OCI-LY3 (cell line): ENCODE data around the gene SLC5A6.
A peak's percentile ranks its signal among the peaks of the same experiment; 100 is the strongest.

Experiments used
- H2AFZ ChIP-seq: fragments of 200-600, 300-600 bp; shearing (Covaris generic); 2 replicates; pipeline ENCODE4 v1.6.0; 2014; ENCODE audit warnings: antibody characterized with exemption, low read depth, low read length
- H3K27ac ChIP-seq: fragments of 200-600, 300-600 bp; sonication (generic); 2 replicates; pipeline ENCODE4 v1.5.1; 2014; ENCODE audit warnings: mild to moderate bottlenecking, low read length, moderate library complexity, mixed read lengths
- H3K27me3 ChIP-seq: fragments of 200-600, 300-600 bp; sonication (generic); 2 replicates; pipeline ENCODE4 v1.6.1; 2014; ENCODE audit warnings: low read depth, low read length, mixed read lengths
- H3K36me3 ChIP-seq: fragments of 200-600, 300-600 bp; sonication (generic); replicated peaks from 2 replicates; pipeline ENCODE3; 2014; ENCODE audit warnings: low read depth, low read length, mixed read lengths
- H3K4me1 ChIP-seq: fragments of 300-600, 200-600 bp; sonication (generic); 2 replicates; pipeline ENCODE4 v1.6.1; 2014; ENCODE audit warnings: low read length, mixed read lengths
- H3K4me2 ChIP-seq: fragments of 200-600, 300-600 bp; sonication (generic); 2 replicates; pipeline ENCODE4 v1.6.1; 2014; ENCODE audit warnings: low read length, mixed read lengths
- H3K4me3 ChIP-seq: fragments of 300-600, 200-600 bp; sonication (generic); 2 replicates; pipeline ENCODE4 v1.5.1; 2014; ENCODE audit warnings: antibody characterized with exemption, mild to moderate bottlenecking, low read length, moderate library complexity
- H3K79me2 ChIP-seq: fragments of 300-600, 200-600 bp; shearing (Covaris generic); 2 replicates; pipeline ENCODE4 v1.6.1; 2014; ENCODE audit warnings: mild to moderate bottlenecking, low read length, mixed read lengths
- H3K9ac ChIP-seq: fragments of 300-600, 200-600 bp; shearing (Covaris generic); 2 replicates; pipeline ENCODE4 v1.6.0; 2014; ENCODE audit warnings: mild to moderate bottlenecking, low read length, moderate library complexity
- H3K9me3 ChIP-seq: fragments of 200-600, 300-600 bp; shearing (Covaris generic); 2 replicates; pipeline ENCODE4 v1.6.1; 2014; ENCODE audit warnings: low read length, mixed read lengths; ENCODE audit not compliant: insufficient read depth
- H4K20me1 ChIP-seq: fragments of 200-600, 300-600 bp; sonication (generic); 2 replicates; pipeline ENCODE4 v1.6.1; 2016; ENCODE audit warnings: low read length, mixed read lengths; ENCODE audit not compliant: insufficient read depth
- EZH2phosphoT487 ChIP-seq: fragments of 200-600 bp; shearing (Covaris generic); IDR thresholded peaks from 2 replicates; pipeline ENCODE4 v1.6.1; 2018; ENCODE audit warnings: antibody characterized with exemption, mixed run types, low read depth
- TF ChIP-seq, protein P1 (sequence below): fragments of 200-600, 300-600 bp; sonication (generic); IDR thresholded peaks from 2 replicates; pipeline ENCODE4 v1.5.1; 2014; ENCODE audit warnings: antibody characterized with exemption, low read length, low read depth

SLC5A6 gene

DNA sequence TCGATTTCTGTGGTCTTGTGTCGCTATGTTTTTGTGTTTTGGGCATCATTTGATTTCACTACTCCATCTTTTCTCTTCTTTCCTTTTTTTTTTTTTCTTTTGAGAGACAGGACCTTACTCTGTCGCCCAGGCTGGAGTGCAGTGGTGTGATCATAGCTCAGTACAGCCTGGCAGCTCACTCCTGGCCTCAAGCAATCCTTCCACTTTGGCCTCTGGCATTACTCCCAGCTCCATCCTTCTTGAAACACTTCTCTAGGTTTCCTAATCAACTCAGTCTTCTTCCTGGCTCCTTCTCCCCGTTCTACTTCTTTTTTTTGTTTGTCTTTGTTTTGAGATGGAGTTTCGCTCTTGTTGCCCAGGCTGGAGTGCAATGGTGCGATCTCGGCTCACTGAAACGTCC lies 36.7 kb downstream of the SLC5A6 start:
- H3K4me3 ChIP-seq = no peak overlapping the region
- H3K9me3 ChIP-seq = no peaks in the 10 kb centered on the region
- TF ChIP-seq, protein P1, sequence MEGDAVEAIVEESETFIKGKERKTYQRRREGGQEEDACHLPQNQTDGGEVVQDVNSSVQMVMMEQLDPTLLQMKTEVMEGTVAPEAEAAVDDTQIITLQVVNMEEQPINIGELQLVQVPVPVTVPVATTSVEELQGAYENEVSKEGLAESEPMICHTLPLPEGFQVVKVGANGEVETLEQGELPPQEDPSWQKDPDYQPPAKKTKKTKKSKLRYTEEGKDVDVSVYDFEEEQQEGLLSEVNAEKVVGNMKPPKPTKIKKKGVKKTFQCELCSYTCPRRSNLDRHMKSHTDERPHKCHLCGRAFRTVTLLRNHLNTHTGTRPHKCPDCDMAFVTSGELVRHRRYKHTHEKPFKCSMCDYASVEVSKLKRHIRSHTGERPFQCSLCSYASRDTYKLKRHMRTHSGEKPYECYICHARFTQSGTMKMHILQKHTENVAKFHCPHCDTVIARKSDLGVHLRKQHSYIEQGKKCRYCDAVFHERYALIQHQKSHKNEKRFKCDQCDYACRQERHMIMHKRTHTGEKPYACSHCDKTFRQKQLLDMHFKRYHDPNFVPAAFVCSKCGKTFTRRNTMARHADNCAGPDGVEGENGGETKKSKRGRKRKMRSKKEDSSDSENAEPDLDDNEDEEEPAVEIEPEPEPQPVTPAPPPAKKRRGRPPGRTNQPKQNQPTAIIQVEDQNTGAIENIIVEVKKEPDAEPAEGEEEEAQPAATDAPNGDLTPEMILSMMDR = no peak
- TF ChIP-seq EZH2phosphoT487 = no peak
- H3K4me2 ChIP-seq = no peak overlapping the region
- H3K9ac ChIP-seq = no peak overlapping the region
- no peaks in the 10 kb centered on the region for H3K36me3 ChIP-seq
- no peak overlapping the region for H3K27ac ChIP-seq
- peaks cover 18% of the 10 kb centered on the region for H3K27me3 ChIP-seq
- no peaks in the 10 kb centered on the region for H4K20me1 ChIP-seq
- peaks cover 19% of the 10 kb centered on the region for H3K4me1 ChIP-seq
- no peaks in the 10 kb centered on the region for H3K79me2 ChIP-seq
- no peak overlapping the region for H2AFZ ChIP-seq

DNA sequence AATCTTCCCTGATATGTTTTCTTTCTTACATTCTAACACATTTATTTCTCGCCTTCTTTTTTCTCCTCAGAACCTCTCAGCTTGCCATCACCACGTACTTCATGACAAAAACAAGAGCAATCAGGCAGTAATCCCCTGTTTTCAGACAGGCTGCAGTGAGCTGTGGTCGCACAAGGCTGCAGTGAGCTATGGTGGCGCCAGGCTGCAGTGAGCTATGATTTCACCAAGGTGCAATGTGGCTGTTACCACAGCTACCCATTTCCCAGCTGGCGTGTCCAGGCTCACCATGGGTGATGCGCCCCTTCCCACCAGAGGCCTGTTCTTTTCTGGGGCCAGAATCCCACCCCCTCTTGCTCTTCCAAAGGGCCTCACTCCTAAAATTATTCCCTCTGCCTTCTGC lies 37.4 kb downstream of the SLC5A6 start:
- peak overlapping the region; percentile 9; the same call in 1 of the 2 replicates for H2AFZ ChIP-seq
- peaks cover 24% of the 10 kb centered on the region for H3K4me1 ChIP-seq
- peaks cover 18% of the 10 kb centered on the region for H3K27me3 ChIP-seq
- TF ChIP-seq, protein P1 = no peak
- no peak for TF ChIP-seq EZH2phosphoT487
- H3K27ac ChIP-seq = no peak overlapping the region
- no peak overlapping the region for H3K4me3 ChIP-seq
- H3K9me3 ChIP-seq = no peaks in the 10 kb centered on the region
- no peak overlapping the region for H3K9ac ChIP-seq
- no peaks in the 10 kb centered on the region for H3K79me2 ChIP-seq
- no peaks in the 10 kb centered on the region for H3K36me3 ChIP-seq
- no peaks in the 10 kb centered on the region for H4K20me1 ChIP-seq
- H3K4me2 ChIP-seq = no peak overlapping the region

DNA sequence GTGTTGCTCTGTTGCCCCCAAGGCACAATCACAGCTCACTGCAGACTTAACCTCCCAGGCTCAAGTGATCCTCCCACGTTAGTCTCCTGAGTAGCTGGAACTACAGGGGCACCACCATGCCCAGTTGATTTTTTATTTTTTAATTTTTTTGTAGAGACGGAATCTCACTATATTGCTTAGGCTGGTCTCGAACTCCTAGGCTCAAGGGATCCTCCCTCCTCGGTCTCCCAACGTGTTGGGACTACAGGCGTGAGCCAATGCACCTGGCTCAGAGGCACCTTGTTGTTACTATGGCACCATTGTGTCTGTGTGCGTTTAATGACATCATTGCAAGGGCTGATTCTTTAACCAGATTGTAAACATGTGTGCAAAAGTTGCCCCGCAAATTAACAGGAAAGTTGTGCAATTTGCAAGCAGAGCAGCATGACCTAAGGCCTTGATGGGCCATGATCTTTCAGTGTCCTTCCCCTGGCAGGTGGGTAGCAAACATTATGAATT lies 40.7 kb downstream of the SLC5A6 start:
- H2AFZ ChIP-seq = no peak overlapping the region
- peaks cover 24% of the 10 kb centered on the region for H3K4me1 ChIP-seq
- no peaks in the 10 kb centered on the region for H4K20me1 ChIP-seq
- no peak overlapping the region for H3K4me2 ChIP-seq
- no peak overlapping the region for H3K9ac ChIP-seq
- TF ChIP-seq, protein P1 = no peak
- no peak for TF ChIP-seq EZH2phosphoT487
- H3K4me3 ChIP-seq = no peak overlapping the region
- no peaks in the 10 kb centered on the region for H3K79me2 ChIP-seq
- peaks cover 7% of the 10 kb centered on the region; the same call in 1 of the 2 replicates for H3K27me3 ChIP-seq
- H3K9me3 ChIP-seq = no peaks in the 10 kb centered on the region
- H3K27ac ChIP-seq = no peak overlapping the region
- no peaks in the 10 kb centered on the region for H3K36me3 ChIP-seq

DNA sequence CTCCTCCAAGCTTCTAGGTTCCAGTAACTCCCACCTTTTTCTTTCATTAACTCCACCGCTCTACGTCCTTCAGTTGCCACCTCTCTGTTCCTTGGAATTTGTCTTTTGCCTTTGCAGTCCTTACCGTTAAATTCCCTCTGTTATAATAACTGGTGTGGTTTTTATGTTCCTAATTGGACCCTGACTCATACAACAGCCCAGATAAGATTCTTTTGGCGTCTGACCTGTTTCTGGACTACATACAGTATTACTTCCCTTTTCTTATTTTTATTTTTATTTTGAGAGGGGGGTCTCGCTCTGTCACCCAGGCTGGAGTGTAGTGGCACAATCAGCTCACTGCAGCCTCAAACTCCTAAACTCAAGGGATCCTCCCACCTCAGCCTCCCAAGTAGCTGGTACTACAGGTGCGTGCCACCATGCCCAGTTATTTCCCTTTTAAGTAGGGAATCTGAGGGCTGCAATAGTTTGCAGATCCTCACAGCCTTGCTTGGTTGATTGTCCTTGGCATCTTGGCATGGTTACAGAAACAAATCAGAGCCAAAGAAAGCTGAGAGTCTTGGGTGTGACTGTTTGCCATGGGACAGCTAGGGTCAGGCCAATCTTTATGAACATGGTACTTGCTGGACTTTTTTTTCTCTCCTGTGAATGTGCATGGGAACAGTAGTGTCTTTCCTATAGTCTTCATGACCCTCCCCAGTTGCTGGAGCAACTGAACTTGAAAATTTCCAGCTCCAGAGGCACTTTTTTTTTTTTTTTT lies 41.3 kb downstream of the SLC5A6 start:
- no peak overlapping the region for H3K9ac ChIP-seq
- H3K79me2 ChIP-seq = no peaks in the 10 kb centered on the region
- H3K4me1 ChIP-seq = peaks cover 24% of the 10 kb centered on the region
- H3K4me3 ChIP-seq = no peak overlapping the region
- TF ChIP-seq, protein P1 = no peak
- no peak for TF ChIP-seq EZH2phosphoT487
- no peaks in the 10 kb centered on the region for H3K36me3 ChIP-seq
- H3K27ac ChIP-seq = no peak overlapping the region
- no peaks in the 10 kb centered on the region for H4K20me1 ChIP-seq
- peak overlapping the region; percentile 77 for H3K4me2 ChIP-seq
- H2AFZ ChIP-seq = no peak overlapping the region
- peaks cover 7% of the 10 kb centered on the region; the same call in 1 of the 2 replicates for H3K27me3 ChIP-seq
- H3K9me3 ChIP-seq = no peaks in the 10 kb centered on the region
